ENCODE data around the gene TRPM4.

DNA sequence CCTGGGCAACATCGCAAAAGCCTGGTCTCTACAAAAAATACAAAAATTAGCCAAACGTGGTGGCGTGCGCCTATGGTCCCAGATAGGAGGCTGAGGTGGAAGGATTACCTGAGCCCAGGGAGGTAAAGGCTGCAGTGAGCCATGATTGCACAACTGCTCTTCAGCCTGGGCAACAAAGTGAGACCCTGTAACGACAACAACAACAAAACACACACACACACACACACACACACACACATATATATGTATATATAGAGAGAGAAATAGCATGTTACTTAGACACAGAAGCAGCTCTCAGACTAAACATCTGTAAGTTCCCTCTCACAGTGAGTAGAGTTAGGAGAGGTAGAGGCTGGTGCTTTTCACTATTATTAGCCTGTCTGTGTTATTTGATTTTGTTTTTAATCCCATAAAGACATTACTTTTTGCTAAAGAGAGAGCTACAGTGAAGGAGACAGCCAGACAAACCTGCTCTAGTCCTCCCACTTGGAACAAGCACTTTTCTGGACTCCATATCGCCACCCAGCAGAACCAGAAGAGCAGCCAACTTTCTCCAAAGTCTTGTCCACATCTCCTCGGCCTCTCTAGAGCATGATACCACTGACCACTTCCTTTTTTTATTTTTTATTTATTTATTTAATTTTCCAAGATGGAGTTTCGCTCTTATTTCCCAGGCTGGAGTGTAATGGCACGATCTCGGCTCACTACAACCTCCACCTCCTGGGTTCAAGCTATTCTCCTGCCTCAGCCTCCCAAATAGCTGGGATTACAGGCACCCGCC is 46.2 kb upstream of the TRPM4 start:
- TF ChIP-seq, protein P1, sequence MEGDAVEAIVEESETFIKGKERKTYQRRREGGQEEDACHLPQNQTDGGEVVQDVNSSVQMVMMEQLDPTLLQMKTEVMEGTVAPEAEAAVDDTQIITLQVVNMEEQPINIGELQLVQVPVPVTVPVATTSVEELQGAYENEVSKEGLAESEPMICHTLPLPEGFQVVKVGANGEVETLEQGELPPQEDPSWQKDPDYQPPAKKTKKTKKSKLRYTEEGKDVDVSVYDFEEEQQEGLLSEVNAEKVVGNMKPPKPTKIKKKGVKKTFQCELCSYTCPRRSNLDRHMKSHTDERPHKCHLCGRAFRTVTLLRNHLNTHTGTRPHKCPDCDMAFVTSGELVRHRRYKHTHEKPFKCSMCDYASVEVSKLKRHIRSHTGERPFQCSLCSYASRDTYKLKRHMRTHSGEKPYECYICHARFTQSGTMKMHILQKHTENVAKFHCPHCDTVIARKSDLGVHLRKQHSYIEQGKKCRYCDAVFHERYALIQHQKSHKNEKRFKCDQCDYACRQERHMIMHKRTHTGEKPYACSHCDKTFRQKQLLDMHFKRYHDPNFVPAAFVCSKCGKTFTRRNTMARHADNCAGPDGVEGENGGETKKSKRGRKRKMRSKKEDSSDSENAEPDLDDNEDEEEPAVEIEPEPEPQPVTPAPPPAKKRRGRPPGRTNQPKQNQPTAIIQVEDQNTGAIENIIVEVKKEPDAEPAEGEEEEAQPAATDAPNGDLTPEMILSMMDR (conservative IDR thresholded peaks at IDR 0.05; ENCODE audit: low read depth in 2 of 2), result peak in 1 of 2 experiments; percentile 18; a peak in 1 of 4 replicates
- TF ChIP-seq EZH2 (IDR thresholded peaks at IDR 0.05; ENCODE audit: low read depth, unreplicated experiment), result no peak
- no peak for TF ChIP-seq POLR2AphosphoS5 (IDR thresholded peaks at IDR 0.05; ENCODE audit: low read depth)
